Stimulated activated CD8-positive, alpha-beta memory T cell treated with anti-CD3 and anti-CD28 coated beads, Interleukin-7, amount 100 ng/mL, for 24 hours (primary cell): ENCODE data around the gene SCYGR4.
"Not testable (repeated sequence)": the region's sequence is repeated elsewhere in the genome, so short reads cannot be mapped to it uniquely, and the experiment has no call there.

Experiments used
- DNase-seq: peaks from one replicate; pipeline ENCODE4 v3.0.0-alpha.2; 2020; ENCODE audit warnings: low read depth

SCYGR4 gene

DNA sequence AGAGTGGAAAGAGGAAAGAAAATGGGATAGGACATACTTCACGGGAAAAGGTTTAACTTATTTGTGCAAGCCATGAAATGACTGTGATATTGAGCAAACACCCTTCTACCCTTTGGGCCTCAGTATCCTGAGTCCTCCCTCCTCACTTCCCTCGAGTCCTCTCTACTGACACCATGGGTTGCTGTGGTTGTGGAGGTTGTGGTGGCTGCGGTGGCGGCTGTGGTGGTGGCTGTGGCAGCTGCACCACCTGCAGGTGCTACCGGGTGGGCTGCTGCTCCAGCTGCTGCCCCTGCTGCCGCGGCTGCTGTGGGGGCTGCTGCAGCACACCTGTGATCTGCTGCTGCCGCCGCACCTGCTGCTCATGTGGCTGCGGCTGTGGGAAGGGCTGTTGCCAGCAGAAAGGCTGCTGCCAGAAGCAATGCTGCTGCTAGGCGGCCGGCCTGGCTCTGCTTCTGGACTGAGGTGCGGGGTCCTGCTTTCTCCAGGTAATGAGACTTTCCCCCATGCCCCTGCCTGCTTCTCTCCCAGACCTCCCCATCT lies 49.4 kb downstream of the SCYGR4 start, which contains the start of gene SCYGR5:
SCYGR5 (plus strand) TSS at position 174 of the 540 bp plus-strand sequence; CDS start at position 174, 0 bp downstream.
- DNase-seq = not testable (repeated sequence)
